Right kidney (tissue), 9 donors: ENCODE data around the gene SLC16A6.
"Not testable (repeated sequence)": the region's sequence is repeated elsewhere in the genome, so short reads cannot be mapped to it uniquely, and the experiment has no call there.

Experiments used
- DNase-seq: peaks from one replicate; pipeline ENCODE4 v3.0.0-alpha.2; 2016
- long read RNA-seq, 8 donors: transcript quantifications; one replicate each; lab custom pipeline, GENCODE V29; 2026

Gene SLC16A6
- long read RNA-seq, donor 1: 0 reads
- long read RNA-seq, donor 2, partial matches to known transcripts: 0 of 1 reads
- long read RNA-seq, donor 2, other reads (novel, unspliced or antisense): 0 of 1 reads
- long read RNA-seq, donor 3: 0 reads
- long read RNA-seq, donor 4: 0 reads
- long read RNA-seq, donor 5: 0 reads
- long read RNA-seq, donor 6: 0 reads
- long read RNA-seq, donor 7: 0 reads
- long read RNA-seq, donor 8: 0 reads

GRCh38 chr17:68290955-68291835, at the start of gene SLC16A6, which contains the start of gene ARSG:
Gene SLC16A6, minus strand, starts transcription at chr17:68291127. Its CDS starts 12,807 bp downstream, at chr17:68278320.
Gene ARSG, plus strand, starts transcription at chr17:68291495. Its CDS starts 15,999 bp downstream, at chr17:68307494.
- peak; percentile 79 for DNase-seq

GRCh38 chr17:68334393-68334792, 43.5 kb upstream of the SLC16A6 start:
- DNase-seq: no peak

- DNase-seq: not testable (repeated sequence)
These were observed 41.0 kb upstream of the SLC16A6 start for GRCh38 chr17:68331932-68332331.

GRCh38 chr17:68329331-68329730, 38.4 kb upstream of the SLC16A6 start:
- no peak for DNase-seq

- DNase-seq: no peak
These were observed 37.7 kb upstream of the SLC16A6 start for GRCh38 chr17:68328676-68329075.

- DNase-seq: no peak
These were observed 37.1 kb upstream of the SLC16A6 start for GRCh38 chr17:68327823-68328557.

- DNase-seq: no peak
These were observed 35.8 kb upstream of the SLC16A6 start for GRCh38 chr17:68326681-68327080.

- DNase-seq: no peak
These were observed 35.0 kb upstream of the SLC16A6 start for GRCh38 chr17:68325961-68326360.

- DNase-seq: no peak
These were observed 33.9 kb upstream of the SLC16A6 start for GRCh38 chr17:68324654-68325336.

- DNase-seq: no peak
These were observed 33.2 kb upstream of the SLC16A6 start for GRCh38 chr17:68324114-68324513.

GRCh38 chr17:68322630-68323029, 31.7 kb upstream of the SLC16A6 start:
- DNase-seq: no peak

GRCh38 chr17:68321556-68321954, 30.6 kb upstream of the SLC16A6 start:
- no peak for DNase-seq

GRCh38 chr17:68320943-68321555, 30.1 kb upstream of the SLC16A6 start:
- no peak for DNase-seq

- no peak for DNase-seq
These were observed 29.5 kb upstream of the SLC16A6 start for GRCh38 chr17:68320311-68320865.

GRCh38 chr17:68319410-68320162, 28.7 kb upstream of the SLC16A6 start:
- DNase-seq: no peak

GRCh38 chr17:68318103-68318991, 27.4 kb upstream of the SLC16A6 start:
- no peak for DNase-seq

- DNase-seq: no peak
These were observed 26.5 kb upstream of the SLC16A6 start for GRCh38 chr17:68317458-68317857.

GRCh38 chr17:68315930-68316329, 25.0 kb upstream of the SLC16A6 start:
- no peak for DNase-seq

- DNase-seq: no peak
These were observed 24.1 kb upstream of the SLC16A6 start for GRCh38 chr17:68314916-68315535.
